ENCODE data around the gene THBS2. TPM values are rescaled to one million over a fixed set of nuclear protein-coding genes. Genes with fewer than 3 reads are reported as not detected.

THBS2 gene
- total RNA-seq, 1 donor from 2014 or later, result 86.4 TPM

GRCh38 chr6:169296170-169296569 is 42.5 kb upstream of the THBS2 start:
- no peak for DNase-seq (ENCODE audit: extremely low spot score in 2 of 2)
- H3K9me3 ChIP-seq, result no peaks in the 10 kb centered on the region
- H3K4me3 ChIP-seq, result no peak overlapping the region
- no peak for TF ChIP-seq POLR2A (IDR thresholded peaks at IDR 0.05)
- peak in 1 of 2 donors; percentile 69 for TF ChIP-seq POLR2AphosphoS5 (IDR thresholded peaks at IDR 0.05; ENCODE audit: insufficient read depth in 1 of 2, low read depth in 1 of 2)
- no peak for TF ChIP-seq CTCF (IDR thresholded peaks at IDR 0.05)
- no peaks in the 10 kb centered on the region for H3K27me3 ChIP-seq
- no peaks in the 10 kb centered on the region for H3K36me3 ChIP-seq
- intact Hi-C loops (cut with DNase I), result no loop called here
- no peak overlapping the region for H3K27ac ChIP-seq
- H3K4me1 ChIP-seq, result peaks cover 22% of the 10 kb centered on the region

GRCh38 chr6:169293196-169293595 is 39.5 kb upstream of the THBS2 start:
- H3K4me3 ChIP-seq, result no peak overlapping the region
- no peaks in the 10 kb centered on the region for H3K27me3 ChIP-seq
- peaks cover 46% of the 10 kb centered on the region for H3K4me1 ChIP-seq
- DNase-seq (ENCODE audit: extremely low spot score in 2 of 2), result no peak
- no peaks in the 10 kb centered on the region for H3K9me3 ChIP-seq
- TF ChIP-seq POLR2AphosphoS5 (IDR thresholded peaks at IDR 0.05; ENCODE audit: insufficient read depth in 1 of 2, low read depth in 1 of 2), result no peak
- TF ChIP-seq CTCF (IDR thresholded peaks at IDR 0.05), result no peak
- no peak for TF ChIP-seq POLR2A (IDR thresholded peaks at IDR 0.05)
- intact Hi-C loops (cut with DNase I), result no loop called here
- H3K27ac ChIP-seq, result peak overlapping the region; percentile 78
- H3K36me3 ChIP-seq, result no peaks in the 10 kb centered on the region

- TF ChIP-seq CTCF (IDR thresholded peaks at IDR 0.05) (no peak), POLR2AphosphoS5 (IDR thresholded peaks at IDR 0.05; ENCODE audit: insufficient read depth in 1 of 2, low read depth in 1 of 2) (peak; percentile 70 to 92)
- no peak for DNase-seq (ENCODE audit: extremely low spot score in 2 of 2)
- intact Hi-C loops (cut with DNase I), result no loop called here
- H3K4me3 ChIP-seq, result no peak overlapping the region
- no peaks in the 10 kb centered on the region for H3K9me3 ChIP-seq
- H3K27me3 ChIP-seq, result no peaks in the 10 kb centered on the region
- peaks cover 46% of the 10 kb centered on the region for H3K4me1 ChIP-seq
- H3K27ac ChIP-seq, result peak overlapping the region; percentile 78
- no peaks in the 10 kb centered on the region for H3K36me3 ChIP-seq
Measured at GRCh38 chr6:169292338-169293124, 38.9 kb upstream of the THBS2 start.

GRCh38 chr6:169291646-169292337 is 38.1 kb upstream of the THBS2 start:
- Histone ChIP-seq H3K4me1 (peaks cover 46% of the 10 kb centered on the region), H3K4me3 (no peak overlapping the region), H3K27ac (peak overlapping the region; percentile 78), H3K36me3 (no peaks in the 10 kb centered on the region), H3K9me3 (no peaks in the 10 kb centered on the region), H3K27me3 (no peaks in the 10 kb centered on the region)
- TF ChIP-seq CTCF (IDR thresholded peaks at IDR 0.05), result no peak
- no peak for TF ChIP-seq POLR2AphosphoS5 (IDR thresholded peaks at IDR 0.05; ENCODE audit: insufficient read depth in 1 of 2, low read depth in 1 of 2)
- TF ChIP-seq POLR2A (IDR thresholded peaks at IDR 0.05), result no peak
- intact Hi-C loops (cut with DNase I), result no loop called here
- DNase-seq (ENCODE audit: extremely low spot score in 2 of 2), result no peak

- no peaks in the 10 kb centered on the region for H3K36me3 ChIP-seq
- TF ChIP-seq POLR2AphosphoS5 (IDR thresholded peaks at IDR 0.05; ENCODE audit: insufficient read depth in 1 of 2, low read depth in 1 of 2), result no peak
- intact Hi-C loops (cut with DNase I), result no loop called here
- H3K27ac ChIP-seq, result peak overlapping the region; percentile 78
- DNase-seq (ENCODE audit: extremely low spot score in 2 of 2), result no peak
- no peak overlapping the region for H3K4me3 ChIP-seq
- H3K27me3 ChIP-seq, result no peaks in the 10 kb centered on the region
- no peaks in the 10 kb centered on the region for H3K9me3 ChIP-seq
- peaks cover 46% of the 10 kb centered on the region for H3K4me1 ChIP-seq
Measured at GRCh38 chr6:169291148-169291547, 37.5 kb upstream of the THBS2 start.

Data from vagina (tissue), 2 donors.